Mesenchymal stem cell (in vitro differentiated cells and primary cell): Measurements from ENCODE around the gene RPS6KB2.

Experiments used
- DNase-seq: peaks from one replicate; pipeline ENCODE4 v3.0.0-alpha.2; 2013
- H2AFZ ChIP-seq: one replicate; pipeline ENCODE4 v1.6.1; 2013; ENCODE audit warnings: low read depth, mild to moderate bottlenecking, control low read depth, inconsistent platforms, low read length, moderate library complexity
- H2AK5ac ChIP-seq: 2 replicates; pipeline ENCODE4 v1.6.1; 2013; ENCODE audit warnings: low read length, moderate library complexity, mild to moderate bottlenecking, inconsistent platforms; ENCODE audit not compliant: severe bottlenecking
- H2BK120ac ChIP-seq: one replicate; pipeline ENCODE4 v1.6.1; 2013; ENCODE audit warnings: low read depth, mild to moderate bottlenecking, inconsistent platforms, low read length, moderate library complexity
- H2BK12ac ChIP-seq, 2 experiments: one replicate each; pipeline ENCODE4 v1.6.1; 2013; ENCODE audit warnings: inconsistent platforms in 2 of 2, low read length in 2 of 2, mild to moderate bottlenecking in 2 of 2, moderate library complexity in 2 of 2, control low read depth in 1 of 2
- H2BK15ac ChIP-seq: one replicate; pipeline ENCODE4 v1.6.1; 2013; ENCODE audit warnings: mild to moderate bottlenecking, low read depth, inconsistent platforms; ENCODE audit not compliant: poor library complexity, severe bottlenecking
- H2BK5ac ChIP-seq: 2 replicates; pipeline ENCODE4 v1.6.1; 2013; ENCODE audit warnings: low read depth, mild to moderate bottlenecking, low read length, control low read depth, inconsistent platforms; ENCODE audit not compliant: poor library complexity, severe bottlenecking
- H3K14ac ChIP-seq, 2 experiments: one replicate each; pipeline ENCODE4 v1.6.1; 2013; ENCODE audit warnings: inconsistent platforms in 2 of 2, low read length in 2 of 2, control low read depth in 1 of 2, mild to moderate bottlenecking in 1 of 2, moderate library complexity in 1 of 2
- H3K18ac ChIP-seq, 2 experiments: one replicate each; pipeline ENCODE4 v1.6.1; 2013; ENCODE audit warnings: inconsistent platforms in 2 of 2, low read length in 2 of 2, control low read depth in 1 of 2, low read depth in 1 of 2, mild to moderate bottlenecking in 1 of 2
- H3K23ac ChIP-seq, 2 experiments: one replicate each; pipeline ENCODE4 v1.6.1; 2013; ENCODE audit warnings: inconsistent platforms in 2 of 2, low read length in 2 of 2, mild to moderate bottlenecking in 2 of 2, moderate library complexity in 2 of 2, control low read depth in 1 of 2
- H3K27ac ChIP-seq: 2 replicates; pipeline ENCODE4 v1.5.1; 2013; ENCODE audit warnings: mild to moderate bottlenecking, moderate library complexity, low read length, control low read depth, inconsistent platforms; ENCODE audit not compliant: poor library complexity, severe bottlenecking
- H3K27me3 ChIP-seq, 2 experiments: 2 replicates each; pipeline versions ENCODE4 v1.6.1 to v1.7.0; 2013; ENCODE audit warnings: low read length in 2 of 2, mild to moderate bottlenecking in 2 of 2, moderate library complexity in 2 of 2, control low read depth in 1 of 2, inconsistent platforms in 1 of 2; ENCODE audit not compliant: control insufficient read depth in 1 of 2, insufficient read depth in 1 of 2
- H3K36me3 ChIP-seq, 2 experiments: 2 replicates each; pipeline versions ENCODE4 v1.6.1 to v1.7.0; 2013; ENCODE audit warnings: low read length in 2 of 2, control low read depth in 1 of 2, inconsistent platforms in 1 of 2, low read depth in 1 of 2, mild to moderate bottlenecking in 1 of 2; ENCODE audit not compliant: insufficient read depth in 2 of 2, control insufficient read depth in 1 of 2
- H3K4ac ChIP-seq, 2 experiments: one replicate each; pipeline ENCODE4 v1.6.1; 2013; ENCODE audit warnings: inconsistent platforms in 2 of 2, low read length in 2 of 2, mild to moderate bottlenecking in 2 of 2, moderate library complexity in 2 of 2, control low read depth in 1 of 2, low read depth in 1 of 2
- H3K4me1 ChIP-seq: 2 replicates; pipeline ENCODE4 v1.6.1; 2013; ENCODE audit warnings: low read depth, low read length, control low read depth; ENCODE audit not compliant: control insufficient read depth, insufficient read depth
- H3K4me2 ChIP-seq: 2 replicates; pipeline ENCODE4 v1.6.1; 2013; ENCODE audit warnings: low read length, mild to moderate bottlenecking, inconsistent platforms; ENCODE audit not compliant: poor library complexity, severe bottlenecking
- H3K4me3 ChIP-seq, 2 experiments: 2 replicates each; pipeline versions ENCODE4 v1.5.1 to v1.7.0; 2013; ENCODE audit warnings: low read length in 2 of 2, mild to moderate bottlenecking in 2 of 2, control low read depth in 1 of 2, low read depth in 1 of 2; ENCODE audit not compliant: insufficient read depth in 1 of 2
- H3K79me1 ChIP-seq: replicated peaks from 2 replicates; pipeline ENCODE4 v1.6.1; 2013; ENCODE audit warnings: mild to moderate bottlenecking, control low read depth, low read length, inconsistent platforms; ENCODE audit not compliant: poor library complexity, severe bottlenecking
- H3K9ac ChIP-seq: 2 replicates; pipeline ENCODE4 v1.7.0; 2013; ENCODE audit warnings: mild to moderate bottlenecking, low read length, moderate library complexity
- H3K9me3 ChIP-seq: 2 replicates; pipeline ENCODE4 v1.7.0; 2013; ENCODE audit warnings: mild to moderate bottlenecking, low read length; ENCODE audit not compliant: control insufficient read depth
- H4K8ac ChIP-seq: one replicate; pipeline ENCODE4 v1.6.1; 2013; ENCODE audit warnings: inconsistent platforms, mild to moderate bottlenecking, low read length, moderate library complexity
- H4K91ac ChIP-seq: one replicate; pipeline ENCODE4 v1.6.1; 2013; ENCODE audit warnings: mild to moderate bottlenecking, low read length, inconsistent platforms
- WGBS: methylation state at CpG from one replicate; pipeline ENCODE4 v1.1.7; 2013; ENCODE audit warnings: mixed read lengths; 5-methylcytosine and 5-hydroxymethylcytosine counted together

Gene RPS6KB2

DNA sequence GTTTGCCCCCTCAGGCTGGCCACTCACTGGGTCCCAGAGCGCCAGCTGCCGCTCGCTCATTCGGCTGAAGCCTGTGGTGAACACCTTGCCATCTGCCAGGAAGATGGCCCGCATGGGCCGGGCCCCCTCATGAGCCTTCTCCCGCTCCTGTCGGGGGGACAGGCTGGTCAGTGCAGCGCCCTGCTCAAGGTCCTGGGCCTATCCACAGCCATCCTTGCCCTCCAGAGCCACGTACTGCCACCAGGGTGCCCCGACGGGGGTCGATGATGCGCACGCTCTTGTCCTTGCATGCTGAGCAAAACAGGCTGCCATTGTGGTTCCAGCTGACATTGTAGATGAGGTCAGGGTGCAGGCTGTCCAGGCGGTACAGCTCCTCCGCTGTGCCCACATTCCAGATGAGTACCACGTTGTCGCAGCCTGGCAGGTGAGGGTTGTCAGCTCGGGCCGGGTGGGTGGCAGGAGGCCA, 12.8 kb downstream of the RPS6KB2 start:
- Histone ChIP-seq H3K18ac (no peak overlapping the region), H3K14ac (no peak overlapping the region)
- WGBS: 96% methylated on average over 21 of the region's 21 CpGs

DNA sequence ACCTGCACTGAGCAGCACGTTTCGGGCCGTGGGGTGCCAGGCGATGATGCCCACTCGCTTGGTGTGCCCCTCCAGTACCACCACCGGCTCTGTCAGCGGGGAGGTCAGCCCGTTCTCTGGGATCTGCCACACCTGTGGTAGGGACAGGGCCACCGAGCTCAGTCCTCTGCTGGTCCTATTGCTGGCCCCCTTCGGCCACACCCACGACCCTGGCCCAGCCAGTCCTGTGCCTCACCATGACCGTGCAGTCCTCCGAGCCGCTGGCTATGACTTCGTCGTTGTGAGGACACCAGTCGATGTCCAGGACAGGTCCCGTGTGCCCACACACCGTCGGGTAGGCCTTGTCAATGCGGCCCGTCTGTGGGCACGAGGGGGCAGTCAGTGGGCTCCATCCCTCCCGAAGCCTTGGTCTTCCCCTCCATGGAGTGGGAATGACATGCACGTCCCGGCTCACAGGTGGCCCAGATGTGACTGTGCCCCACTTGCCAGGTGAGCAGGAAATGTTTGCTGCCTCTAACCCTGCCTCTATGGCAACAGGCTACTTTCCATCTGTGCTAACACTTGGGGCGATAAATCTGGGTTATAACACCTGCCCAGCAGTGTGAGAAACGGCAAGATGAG, 13.5 kb downstream of the RPS6KB2 start:
- no peak for DNase-seq
- no peak overlapping the region for H2AFZ ChIP-seq
- 94% methylated on average over 28 of the region's 28 CpGs for WGBS
- H3K18ac ChIP-seq: no peak overlapping the region
- H3K27me3 ChIP-seq: no peaks in the 10 kb centered on the region
- no peak overlapping the region for H2BK5ac ChIP-seq
- H2BK120ac ChIP-seq: no peak overlapping the region
- no peak overlapping the region for H3K27ac ChIP-seq
- H4K8ac ChIP-seq: peak overlapping the region; percentile 0
- no peak overlapping the region for H2BK15ac ChIP-seq
- peaks cover 1% of the 10 kb centered on the region for H3K79me1 ChIP-seq
- H3K36me3 ChIP-seq: peaks cover 40 to 54% of the 10 kb centered on the region in 2 experiments
- no peaks in the 10 kb centered on the region for H3K9me3 ChIP-seq
- H3K4me3 ChIP-seq: peak overlapping the region; percentile 64 to 90
- H3K23ac ChIP-seq: no peak overlapping the region
- H2AK5ac ChIP-seq: no peak overlapping the region
- H3K9ac ChIP-seq: peak overlapping the region; percentile 91
- no peak overlapping the region for H4K91ac ChIP-seq
- H3K4me2 ChIP-seq: peak overlapping the region; percentile 89
- no peak overlapping the region for H3K4ac ChIP-seq
- H2BK12ac ChIP-seq: no peak overlapping the region
- no peak overlapping the region for H3K14ac ChIP-seq
- H3K4me1 ChIP-seq: peaks cover 58% of the 10 kb centered on the region

More for the DNA sequence above, 12.8 kb downstream of the RPS6KB2 start:
- Histone ChIP-seq H3K4ac (no peak overlapping the region), H3K9ac (no peak overlapping the region), H2BK12ac (no peak overlapping the region), H2AFZ (no peak overlapping the region), H3K4me2 (no peak overlapping the region), H4K8ac (no peak overlapping the region), H3K27me3 (no peaks in the 10 kb centered on the region), H3K79me1 (peaks cover 1% of the 10 kb centered on the region), H4K91ac (peak overlapping the region; percentile 34), H3K36me3 (peaks cover 40 to 59% of the 10 kb centered on the region in 2 experiments), H2BK15ac (no peak overlapping the region), H2BK5ac (no peak overlapping the region), H3K23ac (no peak overlapping the region), H3K4me3 (no peak overlapping the region), H2BK120ac (no peak overlapping the region), H3K9me3 (no peaks in the 10 kb centered on the region), H3K27ac (no peak overlapping the region), H2AK5ac (no peak overlapping the region), H3K4me1 (peaks cover 65% of the 10 kb centered on the region)
- DNase-seq: no peak

DNA sequence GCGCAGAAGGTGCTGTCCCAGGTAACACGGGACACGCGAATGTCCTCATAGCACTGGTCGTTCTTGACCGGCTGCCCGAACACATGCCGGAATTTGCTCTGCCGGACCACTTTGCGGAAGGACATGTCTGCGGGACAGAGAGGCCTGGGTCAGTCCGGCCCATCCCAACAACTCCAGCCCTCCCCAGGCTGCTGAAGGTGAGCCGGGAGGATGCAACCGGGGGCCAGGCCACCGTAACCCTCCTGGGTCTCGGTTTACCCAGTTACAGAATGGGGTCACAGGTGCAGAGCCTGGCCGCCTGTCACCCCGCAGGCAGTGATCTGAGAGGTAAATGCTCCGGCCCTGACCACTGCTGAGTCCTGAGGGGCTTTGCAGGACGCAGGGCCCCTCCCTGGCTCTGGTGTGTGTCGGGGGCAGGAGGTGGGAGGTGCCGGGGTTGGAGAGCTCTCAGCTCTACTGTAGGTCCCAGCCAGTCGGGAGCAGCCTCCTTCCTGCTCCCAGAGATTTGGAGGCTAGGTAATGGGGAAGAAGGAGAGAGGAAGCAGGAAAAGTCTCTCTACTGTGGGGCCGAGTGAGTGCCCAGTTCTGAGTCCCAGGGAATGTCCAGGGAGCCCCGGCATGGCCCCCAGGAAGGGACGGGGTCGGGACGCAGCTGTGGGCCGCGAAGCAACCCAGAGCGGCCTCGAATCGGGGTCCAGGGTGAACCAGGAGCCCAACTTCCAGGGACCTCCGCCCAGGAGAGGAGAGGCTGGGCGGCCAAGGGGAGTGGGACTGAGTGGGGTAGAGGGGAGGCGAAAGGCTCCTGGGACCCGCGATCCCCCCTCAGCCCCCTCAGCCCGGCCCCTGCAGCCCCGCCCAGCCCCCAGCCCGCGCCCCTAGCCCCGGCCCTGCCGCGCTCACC, 14.5 kb downstream of the RPS6KB2 start:
- H2AK5ac ChIP-seq: peak overlapping the region; percentile 35
- H4K91ac ChIP-seq: peak overlapping the region; percentile 14
- peak overlapping the region; percentile 0 for H2BK15ac ChIP-seq
- H2BK120ac ChIP-seq: peak overlapping the region; percentile 37
- H3K18ac ChIP-seq: peak overlapping the region; percentile 41 to 71
- peak overlapping the region; percentile 47 for H4K8ac ChIP-seq
- no peak overlapping the region for H2AFZ ChIP-seq
- no peaks in the 10 kb centered on the region for H3K9me3 ChIP-seq
- H3K36me3 ChIP-seq: peaks cover 35 to 50% of the 10 kb centered on the region in 2 experiments
- H3K14ac ChIP-seq: peak overlapping the region in 1 of 2 experiments; percentile 12
- H2BK5ac ChIP-seq: no peak overlapping the region
- peak overlapping the region; percentile 91 for H3K9ac ChIP-seq
- H2BK12ac ChIP-seq: no peak overlapping the region
- peak; percentile 12 for DNase-seq
- H3K27ac ChIP-seq: peak overlapping the region; percentile 24
- no peaks in the 10 kb centered on the region for H3K27me3 ChIP-seq
- peaks cover 50% of the 10 kb centered on the region for H3K4me1 ChIP-seq
- H3K23ac ChIP-seq: no peak overlapping the region
- 48% methylated on average over 30 of the region's 45 CpGs for WGBS
- peak overlapping the region in 1 of 2 experiments; percentile 19 for H3K4ac ChIP-seq
- H3K79me1 ChIP-seq: peaks cover 1% of the 10 kb centered on the region
- peak overlapping the region; percentile 64 to 90 for H3K4me3 ChIP-seq
- peak overlapping the region; percentile 89 for H3K4me2 ChIP-seq

DNA sequence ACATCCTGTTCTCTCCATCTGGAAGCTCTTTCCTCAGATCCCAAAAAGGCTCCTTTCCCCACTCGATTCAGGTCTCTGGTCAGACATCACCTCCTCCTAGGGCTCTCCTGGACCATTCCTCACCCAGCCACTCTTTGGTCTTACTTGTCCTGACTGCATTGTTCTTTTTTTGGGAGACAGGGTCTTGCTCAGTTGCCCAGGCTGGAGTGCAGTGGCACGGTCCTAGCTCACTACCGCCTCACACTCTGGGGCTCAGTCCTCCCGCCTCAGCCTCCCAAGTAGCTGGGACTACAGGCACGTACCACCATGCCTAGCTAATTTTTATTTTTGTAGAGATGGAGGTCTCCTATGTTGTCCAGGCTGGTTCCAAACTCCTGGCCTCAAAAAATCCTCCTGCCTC, 17.2 kb downstream of the RPS6KB2 start:
- H2AK5ac ChIP-seq: no peak overlapping the region
- H3K27me3 ChIP-seq: no peaks in the 10 kb centered on the region
- H3K4me1 ChIP-seq: peaks cover 23% of the 10 kb centered on the region
- no peak overlapping the region for H2BK15ac ChIP-seq
- no peak overlapping the region for H4K91ac ChIP-seq
- H3K9ac ChIP-seq: no peak overlapping the region
- H3K36me3 ChIP-seq: peaks cover 16 to 22% of the 10 kb centered on the region in 2 experiments
- H4K8ac ChIP-seq: no peak overlapping the region
- no peak overlapping the region for H2BK5ac ChIP-seq
- no peak overlapping the region for H3K23ac ChIP-seq
- H3K27ac ChIP-seq: no peak overlapping the region
- peaks cover 1% of the 10 kb centered on the region for H3K79me1 ChIP-seq
- no peak overlapping the region for H2BK12ac ChIP-seq
- no peak for DNase-seq
- H3K4me3 ChIP-seq: no peak overlapping the region
- H2AFZ ChIP-seq: no peak overlapping the region
- 92% methylated on average over 1 of the region's 5 CpGs for WGBS
- no peak overlapping the region for H3K4me2 ChIP-seq
- H3K18ac ChIP-seq: no peak overlapping the region
- H3K9me3 ChIP-seq: no peaks in the 10 kb centered on the region
- H2BK120ac ChIP-seq: no peak overlapping the region
- H3K4ac ChIP-seq: no peak overlapping the region
- H3K14ac ChIP-seq: no peak overlapping the region
